ENCODE results near the gene P2RX5. TPM values are rescaled to one million over a fixed set of nuclear protein-coding genes. Genes with fewer than 3 reads are reported as not detected.

Gene P2RX5
- total and polyA plus RNA-seq, 2 donors (not counting 1 experiment from before 2014, with no cell fraction given): 0.79 to 0.99 TPM

- Histone ChIP-seq H3K36me3 (ENCODE audit: control insufficient read depth, insufficient read depth, low read length) (peaks cover 17% of the 10 kb centered on the region), H3K4me3 (replicated peaks in 1 of 4; ENCODE audit: control extremely low read depth in 1 of 4, insufficient read depth in 1 of 4, low read depth in 3 of 4, low read length in 4 of 4) (peak overlapping the region; percentile 58 to 98 (median 92)), H3K9me3 (ENCODE audit: control insufficient read depth, insufficient read depth, low read depth, low read length) (no peaks in the 10 kb centered on the region), H4K20me1 (ENCODE audit: control insufficient read depth, extremely low read depth, insufficient read depth, low read length) (no peaks in the 10 kb centered on the region), H3K4me1 (ENCODE audit: control insufficient read depth, extremely low read depth, insufficient read depth, low read length) (peaks cover 11% of the 10 kb centered on the region), H3K9ac (ENCODE audit: insufficient read depth, low read length) (peak overlapping the region; percentile 97), H3K27me3 (ENCODE audit: control insufficient read depth, insufficient read depth, low read length) (no peaks in the 10 kb centered on the region), H3K4me2 (ENCODE audit: extremely low read depth, insufficient read depth, low read length) (peak overlapping the region; percentile 100), H3K79me2 (ENCODE audit: control insufficient read depth, insufficient read depth, low read length) (peaks cover 46% of the 10 kb centered on the region), H2AFZ (ENCODE audit: low read length) (peak overlapping the region; percentile 29), H3K27ac (ENCODE audit: insufficient read depth, low read length) (peak overlapping the region; percentile 98)
- TF ChIP-seq, protein P1, sequence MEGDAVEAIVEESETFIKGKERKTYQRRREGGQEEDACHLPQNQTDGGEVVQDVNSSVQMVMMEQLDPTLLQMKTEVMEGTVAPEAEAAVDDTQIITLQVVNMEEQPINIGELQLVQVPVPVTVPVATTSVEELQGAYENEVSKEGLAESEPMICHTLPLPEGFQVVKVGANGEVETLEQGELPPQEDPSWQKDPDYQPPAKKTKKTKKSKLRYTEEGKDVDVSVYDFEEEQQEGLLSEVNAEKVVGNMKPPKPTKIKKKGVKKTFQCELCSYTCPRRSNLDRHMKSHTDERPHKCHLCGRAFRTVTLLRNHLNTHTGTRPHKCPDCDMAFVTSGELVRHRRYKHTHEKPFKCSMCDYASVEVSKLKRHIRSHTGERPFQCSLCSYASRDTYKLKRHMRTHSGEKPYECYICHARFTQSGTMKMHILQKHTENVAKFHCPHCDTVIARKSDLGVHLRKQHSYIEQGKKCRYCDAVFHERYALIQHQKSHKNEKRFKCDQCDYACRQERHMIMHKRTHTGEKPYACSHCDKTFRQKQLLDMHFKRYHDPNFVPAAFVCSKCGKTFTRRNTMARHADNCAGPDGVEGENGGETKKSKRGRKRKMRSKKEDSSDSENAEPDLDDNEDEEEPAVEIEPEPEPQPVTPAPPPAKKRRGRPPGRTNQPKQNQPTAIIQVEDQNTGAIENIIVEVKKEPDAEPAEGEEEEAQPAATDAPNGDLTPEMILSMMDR (conservative IDR thresholded peaks at IDR 0.05 in 1 of 2, IDR thresholded peaks at IDR 0.05 in 1 of 2; ENCODE audit: low read depth in 1 of 2, low read length in 2 of 2): no peak
- TF ChIP-seq EZH2 (IDR thresholded peaks at IDR 0.05; ENCODE audit: low read length, missing control alignments): no peak
- peak; percentile 92 to 93 for DNase-seq (ENCODE audit: low read depth in 2 of 2)
Observed at GRCh38 chr17:3667366-3668278, 28.3 kb downstream of the P2RX5 start.

GRCh38 chr17:3666516-3666915 is 29.4 kb downstream of the P2RX5 start:
- H3K79me2 ChIP-seq (ENCODE audit: control insufficient read depth, insufficient read depth, low read length): peaks cover 46% of the 10 kb centered on the region
- H4K20me1 ChIP-seq (ENCODE audit: control insufficient read depth, extremely low read depth, insufficient read depth, low read length): no peaks in the 10 kb centered on the region
- H3K36me3 ChIP-seq (ENCODE audit: control insufficient read depth, insufficient read depth, low read length): peaks cover 21% of the 10 kb centered on the region
- peak overlapping the region; percentile 100 for H3K4me2 ChIP-seq (ENCODE audit: extremely low read depth, insufficient read depth, low read length)
- TF ChIP-seq, protein P1 (conservative IDR thresholded peaks at IDR 0.05 in 1 of 2, IDR thresholded peaks at IDR 0.05 in 1 of 2; ENCODE audit: low read depth in 1 of 2, low read length in 2 of 2): no peak
- no peak for TF ChIP-seq EZH2 (IDR thresholded peaks at IDR 0.05; ENCODE audit: low read length, missing control alignments)
- peak overlapping the region in 3 of 4 experiments; percentile 26 to 98 (median 28) for H3K4me3 ChIP-seq (replicated peaks in 1 of 4; ENCODE audit: control extremely low read depth in 1 of 4, insufficient read depth in 1 of 4, low read depth in 3 of 4, low read length in 4 of 4)
- peaks cover 11% of the 10 kb centered on the region for H3K4me1 ChIP-seq (ENCODE audit: control insufficient read depth, extremely low read depth, insufficient read depth, low read length)
- no peak overlapping the region for H3K9ac ChIP-seq (ENCODE audit: insufficient read depth, low read length)
- H3K27ac ChIP-seq (ENCODE audit: insufficient read depth, low read length): no peak overlapping the region
- H3K9me3 ChIP-seq (ENCODE audit: control insufficient read depth, insufficient read depth, low read depth, low read length): no peaks in the 10 kb centered on the region
- no peak overlapping the region for H2AFZ ChIP-seq (ENCODE audit: low read length)
- H3K27me3 ChIP-seq (ENCODE audit: control insufficient read depth, insufficient read depth, low read length): no peaks in the 10 kb centered on the region
- no peak for DNase-seq (ENCODE audit: low read depth in 2 of 2)

DNA sequence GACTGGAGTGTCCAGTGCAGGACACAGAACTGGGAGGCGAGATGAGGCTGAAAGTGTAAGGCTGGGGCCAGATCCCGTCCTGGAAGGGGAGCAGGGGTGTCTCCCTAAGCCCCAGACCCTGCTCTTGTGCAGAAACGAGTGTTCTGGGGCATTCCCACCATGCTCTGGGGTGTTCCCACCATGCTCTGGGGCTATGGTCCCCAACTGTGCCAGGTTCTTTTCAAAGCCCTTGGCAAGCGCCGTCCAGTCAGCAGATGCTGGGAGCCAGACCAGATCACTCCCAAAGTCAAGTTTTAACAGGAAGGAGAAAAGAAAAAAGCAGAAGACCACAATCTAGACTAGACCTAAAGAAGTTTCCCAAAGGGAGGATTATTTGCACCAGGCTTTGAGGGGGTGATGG is 30.1 kb downstream of the P2RX5 start:
- H3K27me3 ChIP-seq (ENCODE audit: control insufficient read depth, insufficient read depth, low read length): no peaks in the 10 kb centered on the region
- H3K9ac ChIP-seq (ENCODE audit: insufficient read depth, low read length): no peak overlapping the region
- peaks cover 46% of the 10 kb centered on the region for H3K79me2 ChIP-seq (ENCODE audit: control insufficient read depth, insufficient read depth, low read length)
- DNase-seq (ENCODE audit: low read depth in 2 of 2): no peak
- no peak overlapping the region for H2AFZ ChIP-seq (ENCODE audit: low read length)
- no peaks in the 10 kb centered on the region for H3K9me3 ChIP-seq (ENCODE audit: control insufficient read depth, insufficient read depth, low read depth, low read length)
- TF ChIP-seq, protein P1 (conservative IDR thresholded peaks at IDR 0.05 in 1 of 2, IDR thresholded peaks at IDR 0.05 in 1 of 2; ENCODE audit: low read depth in 1 of 2, low read length in 2 of 2): no peak
- TF ChIP-seq EZH2 (IDR thresholded peaks at IDR 0.05; ENCODE audit: low read length, missing control alignments): no peak
- H3K36me3 ChIP-seq (ENCODE audit: control insufficient read depth, insufficient read depth, low read length): peaks cover 24% of the 10 kb centered on the region
- peak overlapping the region; percentile 100 for H3K4me2 ChIP-seq (ENCODE audit: extremely low read depth, insufficient read depth, low read length)
- H3K4me1 ChIP-seq (ENCODE audit: control insufficient read depth, extremely low read depth, insufficient read depth, low read length): peaks cover 11% of the 10 kb centered on the region
- H4K20me1 ChIP-seq (ENCODE audit: control insufficient read depth, extremely low read depth, insufficient read depth, low read length): no peaks in the 10 kb centered on the region
- H3K4me3 ChIP-seq (replicated peaks in 1 of 4; ENCODE audit: control extremely low read depth in 1 of 4, insufficient read depth in 1 of 4, low read depth in 3 of 4, low read length in 4 of 4): no peak overlapping the region
- no peak overlapping the region for H3K27ac ChIP-seq (ENCODE audit: insufficient read depth, low read length)
